Stomach (tissue), 9 donors: Measurements from ENCODE around the gene EIF3B. TPM values are rescaled to one million over a fixed set of nuclear protein-coding genes. Genes with fewer than 3 reads are reported as not detected.

ENCODE experiments used
- DNase-seq, 2 donors: peaks; one replicate each; pipeline versions ENCODE4 v3.0.0 to v3.0.0-alpha.2; 2013 to 2019
- H3K27ac ChIP-seq, 5 donors: fragments of 200-600 bp in 4 of 5; sonication (generic) in 4 of 5; one replicate each; pipeline ENCODE4 v1.5.1; 2013 to 2019; ENCODE audit warnings: mild to moderate bottlenecking in 1 of 5, moderate library complexity in 1 of 5
- H3K27me3 ChIP-seq, 3 donors: fragments of 200-600 bp; sonication (generic); one replicate each; pipeline ENCODE4 v1.5.1; 2017 to 2019; ENCODE audit warnings: mixed run types in 1 of 3
- H3K36me3 ChIP-seq, 4 donors: fragments of 200-600 bp; sonication (generic); 1 replicate in 3 of 4; 2 replicates in 1 of 4; pipeline ENCODE4 v1.5.1; 2016 to 2019
- H3K4me1 ChIP-seq, 4 donors: fragments of 200-600 bp; sonication (generic); one replicate each; pipeline ENCODE4 v1.5.1; 2016 to 2019
- H3K4me3 ChIP-seq, 4 donors: fragments of 200-600 bp; sonication (generic) in 3 of 4; one replicate each; pipeline ENCODE4 v1.5.1; 2016 to 2019; ENCODE audit warnings: mild to moderate bottlenecking in 1 of 4
- H3K9me3 ChIP-seq, 4 donors: fragments of 200-600 bp; sonication (generic); one replicate each; pipeline ENCODE4 v1.5.1; 2016 to 2019
- EP300 ChIP-seq: sonication (generic); formaldehyde crosslinking; IDR thresholded peaks from one replicate; pipeline ENCODE4 v1.6.1; 2017; ENCODE audit warnings: antibody characterized with exemption
- POLR2A ChIP-seq, 4 donors: fragments of 450-650 bp; IDR thresholded peaks; one replicate each; pipeline ENCODE4 v1.6.1; 2016; ENCODE audit warnings: antibody characterized with exemption in 4 of 4, control low read depth in 2 of 4, mild to moderate bottlenecking in 1 of 4, moderate library complexity in 1 of 4
- POLR2AphosphoS5 ChIP-seq, 3 donors: sonication (generic); formaldehyde crosslinking; IDR thresholded peaks; one replicate each; pipeline ENCODE4 v1.6.1; 2016; ENCODE audit warnings: antibody characterized with exemption in 3 of 3
- WGBS, 5 donors: extraction: QIAGEN DNeasy Blood & Tissue Kit in 3 of 5; methylation state at CpG; one replicate each; pipeline versions ENCODE4 v1.1.5 to v1.1.7; 2013 to 2018; 5-methylcytosine and 5-hydroxymethylcytosine counted together
- intact Hi-C: fragments of 100-400 bp; cut with DNase I; formaldehyde crosslinking; loops from one replicate; pipeline ENCODE4 v1.15.1; 2023; ENCODE audit warnings: low total_unique reads
- polyA plus RNA-seq, 3 donors: library from polyadenylated mRNA; stranded (reverse); fragments of 200-250 nt; gene quantifications; one replicate each; pipeline ENCODE4 v1.2.3, GENCODE V29; 2013
- total RNA-seq, 5 donors: library from RNA; depleted of rRNA; stranded (reverse); fragments of >200 nt; gene quantifications; one replicate each; pipeline versions ENCODE4 v1.1.0 to v1.2.3, GENCODE V29; 2014 to 2016
- TF ChIP-seq, protein P1 (sequence below), 7 experiments: fragments of 450-650 bp in 4 of 7; fragments of 200-600 bp in 3 of 7; sonication (generic) in 3 of 7; IDR thresholded peaks; one replicate each; pipeline ENCODE4 v1.5.1; 2016 to 2019; ENCODE audit warnings: antibody characterized with exemption in 7 of 7, control low read depth in 2 of 7, mild to moderate bottlenecking in 1 of 7
- donor health status: healthy with polysubstance abuse.
- donor health status: Bipolar disorder and iron deficiency.
- donor health status: healthy.

The EIF3B gene
- total and polyA plus RNA-seq, 8 donors = 64.8 to 373 (median 131) TPM

DNA sequence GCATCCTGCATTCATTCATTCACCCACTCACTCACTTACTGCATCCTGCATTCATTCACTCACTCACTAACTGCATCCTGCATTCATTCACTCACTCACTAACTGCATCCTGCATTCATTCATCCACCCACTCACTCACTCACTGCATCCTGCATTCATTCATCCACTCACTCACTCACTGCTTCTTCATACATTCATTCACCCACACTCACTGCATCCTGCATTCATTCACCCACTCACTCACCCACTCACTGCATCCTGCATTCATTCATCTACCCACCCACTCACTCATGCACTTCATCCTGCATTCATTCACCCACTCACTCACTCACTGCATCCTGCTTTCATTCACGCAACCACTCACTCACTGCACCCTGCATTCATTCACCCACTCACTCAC lies 38.8 kb upstream of the EIF3B start:
- H3K9me3 ChIP-seq = no peaks in the 10 kb centered on the region
- no peaks in the 10 kb centered on the region for H3K27me3 ChIP-seq
- H3K36me3 ChIP-seq = no peaks in the 10 kb centered on the region
- intact Hi-C loops = no loop called here
- TF ChIP-seq POLR2A (IDR thresholded peaks at IDR 0.05) (no peak), POLR2AphosphoS5 (IDR thresholded peaks at IDR 0.05) (no peak), EP300 (no peak)
- TF ChIP-seq, protein P1, sequence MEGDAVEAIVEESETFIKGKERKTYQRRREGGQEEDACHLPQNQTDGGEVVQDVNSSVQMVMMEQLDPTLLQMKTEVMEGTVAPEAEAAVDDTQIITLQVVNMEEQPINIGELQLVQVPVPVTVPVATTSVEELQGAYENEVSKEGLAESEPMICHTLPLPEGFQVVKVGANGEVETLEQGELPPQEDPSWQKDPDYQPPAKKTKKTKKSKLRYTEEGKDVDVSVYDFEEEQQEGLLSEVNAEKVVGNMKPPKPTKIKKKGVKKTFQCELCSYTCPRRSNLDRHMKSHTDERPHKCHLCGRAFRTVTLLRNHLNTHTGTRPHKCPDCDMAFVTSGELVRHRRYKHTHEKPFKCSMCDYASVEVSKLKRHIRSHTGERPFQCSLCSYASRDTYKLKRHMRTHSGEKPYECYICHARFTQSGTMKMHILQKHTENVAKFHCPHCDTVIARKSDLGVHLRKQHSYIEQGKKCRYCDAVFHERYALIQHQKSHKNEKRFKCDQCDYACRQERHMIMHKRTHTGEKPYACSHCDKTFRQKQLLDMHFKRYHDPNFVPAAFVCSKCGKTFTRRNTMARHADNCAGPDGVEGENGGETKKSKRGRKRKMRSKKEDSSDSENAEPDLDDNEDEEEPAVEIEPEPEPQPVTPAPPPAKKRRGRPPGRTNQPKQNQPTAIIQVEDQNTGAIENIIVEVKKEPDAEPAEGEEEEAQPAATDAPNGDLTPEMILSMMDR (IDR thresholded peaks at IDR 0.05) = no peak
- H3K27ac ChIP-seq = no peak overlapping the region
- H3K4me3 ChIP-seq = no peak overlapping the region
- H3K4me1 ChIP-seq = peaks cover 0 to 25% (median 15%) of the 10 kb centered on the region in 4 donors
- WGBS, 5 donors = 84 to 95% (median 88%) methylated on average over 1 of the region's 1 CpG
- DNase-seq = no peak

DNA sequence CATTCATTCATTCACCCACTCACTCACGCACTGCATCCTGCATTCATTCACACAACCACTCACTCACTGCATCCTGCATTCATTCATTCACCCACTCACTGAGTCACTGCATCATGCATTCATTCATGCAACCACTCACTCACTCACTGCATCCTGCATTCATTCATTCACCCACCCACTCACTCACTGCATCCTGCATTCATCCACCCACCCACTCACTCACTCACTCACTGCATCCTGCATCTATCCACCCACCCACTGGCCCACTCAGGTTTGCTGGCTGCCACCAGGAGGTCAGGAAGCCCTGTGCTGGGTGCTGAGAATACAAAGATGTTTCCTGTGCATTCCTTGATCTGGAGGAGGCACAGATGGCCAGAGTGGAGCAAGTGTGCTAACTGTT lies 38.0 kb upstream of the EIF3B start:
- no peak for DNase-seq
- no peak overlapping the region for H3K27ac ChIP-seq
- WGBS, 5 donors = 88 to 97% (median 94%) methylated on average over 1 of the region's 1 CpG
- intact Hi-C loops = no loop called here
- no peak overlapping the region for H3K4me3 ChIP-seq
- H3K36me3 ChIP-seq = no peaks in the 10 kb centered on the region
- TF ChIP-seq EP300 (no peak), POLR2A (IDR thresholded peaks at IDR 0.05) (no peak), POLR2AphosphoS5 (IDR thresholded peaks at IDR 0.05) (no peak)
- TF ChIP-seq, protein P1 (IDR thresholded peaks at IDR 0.05) = no peak
- no peaks in the 10 kb centered on the region for H3K27me3 ChIP-seq
- peaks cover 0 to 25% (median 15%) of the 10 kb centered on the region in 4 donors for H3K4me1 ChIP-seq
- H3K9me3 ChIP-seq = no peaks in the 10 kb centered on the region

DNA sequence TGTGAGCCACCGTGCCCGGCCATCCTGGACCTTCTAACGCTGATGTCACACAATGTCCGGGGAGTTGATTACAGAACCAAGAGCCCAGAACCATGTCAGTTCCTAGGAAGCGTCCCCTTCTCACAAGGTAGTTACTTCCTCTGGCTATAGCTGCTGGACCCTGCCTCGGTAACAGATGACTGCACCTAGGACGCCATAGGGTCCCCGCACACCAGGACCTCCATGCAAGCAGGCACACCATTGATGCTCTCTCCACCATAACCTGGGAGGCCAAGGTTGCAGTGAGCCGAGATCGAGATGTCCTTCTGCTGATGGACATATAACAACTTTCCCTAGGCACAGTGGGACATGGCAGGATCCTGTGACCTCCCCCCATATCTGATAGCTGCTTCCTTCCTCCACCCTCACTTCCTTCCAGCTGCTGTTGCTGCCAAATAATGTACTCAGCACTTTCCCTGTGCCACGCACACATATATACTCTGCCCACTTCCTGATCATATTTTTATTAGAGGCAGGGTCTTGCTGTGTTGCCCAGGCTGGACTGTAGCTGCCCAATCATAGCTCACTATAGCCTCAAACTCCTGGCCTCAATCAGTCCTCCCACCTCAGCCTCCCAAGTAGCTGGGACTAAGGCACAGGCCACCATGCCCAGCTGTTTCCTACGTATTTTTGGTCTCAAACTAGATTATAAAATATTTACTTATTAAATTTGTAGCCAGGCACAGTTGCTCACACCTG lies 36.9 kb upstream of the EIF3B start:
- no peaks in the 10 kb centered on the region for H3K9me3 ChIP-seq
- no peaks in the 10 kb centered on the region for H3K27me3 ChIP-seq
- WGBS, 5 donors = 83 to 89% (median 85%) methylated on average over 8 to 12 of the region's 12 CpGs
- H3K4me3 ChIP-seq = no peak overlapping the region
- intact Hi-C loops = no loop called here
- DNase-seq = no peak
- H3K27ac ChIP-seq = no peak overlapping the region
- TF ChIP-seq EP300 (no peak), POLR2A (IDR thresholded peaks at IDR 0.05) (no peak), POLR2AphosphoS5 (IDR thresholded peaks at IDR 0.05) (no peak)
- TF ChIP-seq, protein P1 (IDR thresholded peaks at IDR 0.05) = no peak
- peaks cover 0 to 16% (median 12%) of the 10 kb centered on the region in 4 donors for H3K4me1 ChIP-seq
- no peaks in the 10 kb centered on the region for H3K36me3 ChIP-seq

DNA sequence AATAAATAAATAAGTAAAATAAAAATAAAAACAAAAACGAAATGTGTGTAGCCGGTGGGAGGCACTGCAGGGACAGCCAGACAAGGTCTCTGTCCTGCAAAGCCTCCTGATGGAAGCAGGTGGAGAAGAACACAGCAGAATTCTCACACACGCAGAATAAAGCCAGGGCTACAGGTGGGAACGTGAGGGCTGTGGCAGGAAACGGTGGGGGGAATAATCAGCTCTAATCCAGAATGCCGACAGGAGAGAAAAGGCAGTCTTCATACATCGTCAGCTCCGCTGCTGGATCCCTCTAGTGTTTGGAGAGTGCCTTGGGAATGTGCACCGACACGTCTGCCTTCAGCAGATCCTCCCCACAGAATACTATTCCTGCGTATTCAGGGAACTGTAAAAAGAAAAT lies 33.6 kb upstream of the EIF3B start:
- WGBS, 5 donors = 61 to 69% (median 64%) methylated on average over 11 of the region's 11 CpGs
- no peak overlapping the region for H3K27ac ChIP-seq

More for the DNA sequence above, 33.6 kb upstream of the EIF3B start:
- H3K27me3 ChIP-seq = no peaks in the 10 kb centered on the region
- no peak for DNase-seq
- no peak overlapping the region for H3K4me3 ChIP-seq
- H3K9me3 ChIP-seq = no peaks in the 10 kb centered on the region
- H3K4me1 ChIP-seq = peaks cover 0 to 6% (median 0%) of the 10 kb centered on the region in 4 donors
- TF ChIP-seq POLR2A (IDR thresholded peaks at IDR 0.05) (no peak), EP300 (no peak), POLR2AphosphoS5 (IDR thresholded peaks at IDR 0.05) (no peak)
- TF ChIP-seq, protein P1 (IDR thresholded peaks at IDR 0.05) = no peak
- intact Hi-C loops = no loop called here
- no peaks in the 10 kb centered on the region for H3K36me3 ChIP-seq
